SU-DHL-6 (cell line): ENCODE data around the gene CAPN3.

Source experiments
- CTCF ChIP-seq: fragments of 200-600 bp; sonication (generic); IDR thresholded peaks from one replicate; pipeline ENCODE4 v1.5.1; 2017; ENCODE audit warnings: antibody characterized with exemption, mild to moderate bottlenecking, low read length, moderate library complexity; ENCODE audit not compliant: insufficient read depth, poor library complexity, severe bottlenecking
- EZH2phosphoT487 ChIP-seq: fragments of 200-600 bp; sonication (generic), shearing (Covaris generic); conservative IDR thresholded peaks from 2 replicates; pipeline ENCODE4 v1.6.1; 2018; ENCODE audit warnings: mild to moderate bottlenecking, antibody characterized with exemption, low read length, moderate library complexity, mixed read lengths

GRCh38 chr15:42355291-42355690, 4.0 kb upstream of the CAPN3 start:
- TF ChIP-seq CTCF (no peak), EZH2phosphoT487 (no peak)
